Transverse colon (tissue), 4 donors: ENCODE data around the gene CHST11. TPM values are rescaled to one million over a fixed set of nuclear protein-coding genes. Genes with fewer than 3 reads are reported as not detected.

Experiments
- DNase-seq: peaks from one replicate; pipeline ENCODE4 v3.0.0-alpha.2; 2019
- H3K27ac ChIP-seq, 4 donors: fragments of 200-600 bp; sonication (generic); 2 replicates each; pipeline ENCODE4 v1.5.1; 2016 to 2018; ENCODE audit warnings: inconsistent platforms in 4 of 4
- H3K27me3 ChIP-seq: fragments of 200-600 bp; sonication (generic); 2 replicates; pipeline ENCODE4 v1.5.1; 2017; ENCODE audit warnings: inconsistent platforms
- H3K36me3 ChIP-seq, 4 donors: fragments of 200-600 bp; sonication (generic); 2 replicates each; pipeline ENCODE4 v1.5.1; 2017 to 2019; ENCODE audit warnings: inconsistent platforms in 4 of 4
- H3K4me1 ChIP-seq, 4 donors: fragments of 200-600 bp; sonication (generic); 2 replicates each; pipeline ENCODE4 v1.5.1; 2017 to 2020; ENCODE audit warnings: inconsistent platforms in 4 of 4
- H3K4me3 ChIP-seq, 4 donors: fragments of 200-600 bp; sonication (generic); 1 replicate in 1 of 4; 2 replicates in 3 of 4; pipeline versions ENCODE4 v1.5.1 to v1.6.1; 2017 to 2019; ENCODE audit warnings: inconsistent platforms in 4 of 4
- H3K9me3 ChIP-seq, 2 donors: fragments of 200-600 bp; sonication (generic); 2 replicates each; pipeline ENCODE4 v1.5.1; 2017 to 2019; ENCODE audit warnings: inconsistent platforms in 2 of 2
- EP300 ChIP-seq: sonication (generic); formaldehyde crosslinking; IDR thresholded peaks from one replicate; pipeline ENCODE4 v1.6.1; 2017; ENCODE audit warnings: antibody characterized with exemption, low read depth
- POLR2A ChIP-seq: fragments of 450-650 bp; IDR thresholded peaks from one replicate; pipeline ENCODE4 v1.6.1; 2016; ENCODE audit warnings: antibody characterized with exemption, mild to moderate bottlenecking, moderate library complexity
- POLR2AphosphoS5 ChIP-seq, 3 donors: sonication (generic); formaldehyde crosslinking; IDR thresholded peaks; one replicate each; pipeline ENCODE4 v1.6.1; 2016; ENCODE audit warnings: antibody characterized with exemption in 3 of 3
- WGBS, 2 donors: methylation state at CpG; one replicate each; pipeline ENCODE4 v1.1.5; 2018; ENCODE audit warnings: low coverage in 1 of 2; 5-methylcytosine and 5-hydroxymethylcytosine counted together
- in situ Hi-C, 4 donors: fragments of 200-750 bp; cut with MboI; loops; one replicate each; pipeline versions ENCODE4 v1.15.0 to v1.15.1; 2017; ENCODE audit warnings: low sequenced_read_pairs in 3 of 4, low pct_ligation_motif_present in 1 of 4, low pct_unique_long_range_greater_than_20kb in 1 of 4
- intact Hi-C: fragments of 100-400 bp; cut with DNase I; formaldehyde crosslinking; loops from one replicate; pipeline ENCODE4 v1.15.1; 2023; ENCODE audit warnings: low total_unique reads
- total RNA-seq, 4 donors: library from RNA; depleted of rRNA; stranded (reverse); fragments of >200 nt; gene quantifications; one replicate each; pipeline ENCODE4 v1.1.0, GENCODE V29; 2016
- TF ChIP-seq, protein P1 (sequence below), 5 experiments: fragments of 200-600 bp in 3 of 5; fragments of 450-650 bp in 2 of 5; sonication (generic) in 3 of 5; IDR thresholded peaks; 1 replicate in 2 of 5; 2 replicates in 3 of 5; pipeline ENCODE4 v1.5.1; 2016 to 2017; ENCODE audit warnings: antibody characterized with exemption in 5 of 5, inconsistent platforms in 3 of 5, mild to moderate bottlenecking in 2 of 5, moderate library complexity in 1 of 5

Gene CHST11
- total RNA-seq, 4 donors from 2014 or later, result 4.2 to 123 (median 31.5) TPM

DNA sequence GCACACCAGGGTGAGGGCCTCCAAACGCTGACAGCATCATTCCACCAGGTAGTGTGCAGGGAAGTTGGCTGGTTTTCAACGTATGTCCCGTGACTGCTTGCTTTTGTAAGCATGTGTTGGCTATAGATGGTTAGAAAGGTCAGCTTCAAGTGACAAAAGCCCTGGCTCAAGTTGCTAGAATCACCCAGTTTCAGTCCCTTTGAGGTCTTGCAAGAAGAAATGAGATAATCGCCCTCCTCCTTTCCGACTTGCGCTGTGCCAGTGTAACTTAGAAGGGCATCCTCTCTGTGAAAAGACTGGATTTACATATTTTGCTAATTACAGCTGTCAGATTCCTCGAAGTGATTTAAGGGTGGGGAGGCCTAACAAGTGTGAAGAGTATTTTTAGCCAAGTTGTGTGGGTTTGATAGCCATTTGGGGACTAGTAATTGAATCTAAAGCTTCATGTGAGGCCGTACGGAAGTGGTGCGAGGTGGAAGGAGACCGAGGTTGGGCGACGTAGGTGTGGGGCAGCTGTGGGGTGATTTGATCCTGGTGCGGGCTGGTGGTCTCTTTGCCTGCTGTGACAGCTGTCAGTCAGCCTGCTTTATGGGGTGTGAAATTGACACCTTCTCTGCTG is 94.7 kb downstream of the CHST11 start:
- intact Hi-C loops, result no loop called here
- Histone ChIP-seq H3K4me1 (peaks cover 0 to 4% (median 0%) of the 10 kb centered on the region in 4 donors), H3K4me3 (no peak overlapping the region), H3K9me3 (no peaks in the 10 kb centered on the region), H3K27ac (no peak overlapping the region), H3K27me3 (no peaks in the 10 kb centered on the region), H3K36me3 (no peaks in the 10 kb centered on the region)
- 40 to 84% methylated on average over 2 to 14 of the region's 14 CpGs for WGBS, 2 donors
- in situ Hi-C loops, result no loop called here
- TF ChIP-seq EP300 (no peak), POLR2AphosphoS5 (IDR thresholded peaks at IDR 0.05) (no peak), POLR2A (no peak)
- TF ChIP-seq, protein P1, sequence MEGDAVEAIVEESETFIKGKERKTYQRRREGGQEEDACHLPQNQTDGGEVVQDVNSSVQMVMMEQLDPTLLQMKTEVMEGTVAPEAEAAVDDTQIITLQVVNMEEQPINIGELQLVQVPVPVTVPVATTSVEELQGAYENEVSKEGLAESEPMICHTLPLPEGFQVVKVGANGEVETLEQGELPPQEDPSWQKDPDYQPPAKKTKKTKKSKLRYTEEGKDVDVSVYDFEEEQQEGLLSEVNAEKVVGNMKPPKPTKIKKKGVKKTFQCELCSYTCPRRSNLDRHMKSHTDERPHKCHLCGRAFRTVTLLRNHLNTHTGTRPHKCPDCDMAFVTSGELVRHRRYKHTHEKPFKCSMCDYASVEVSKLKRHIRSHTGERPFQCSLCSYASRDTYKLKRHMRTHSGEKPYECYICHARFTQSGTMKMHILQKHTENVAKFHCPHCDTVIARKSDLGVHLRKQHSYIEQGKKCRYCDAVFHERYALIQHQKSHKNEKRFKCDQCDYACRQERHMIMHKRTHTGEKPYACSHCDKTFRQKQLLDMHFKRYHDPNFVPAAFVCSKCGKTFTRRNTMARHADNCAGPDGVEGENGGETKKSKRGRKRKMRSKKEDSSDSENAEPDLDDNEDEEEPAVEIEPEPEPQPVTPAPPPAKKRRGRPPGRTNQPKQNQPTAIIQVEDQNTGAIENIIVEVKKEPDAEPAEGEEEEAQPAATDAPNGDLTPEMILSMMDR (IDR thresholded peaks at IDR 0.05), result no peak
- DNase-seq, result no peak

DNA sequence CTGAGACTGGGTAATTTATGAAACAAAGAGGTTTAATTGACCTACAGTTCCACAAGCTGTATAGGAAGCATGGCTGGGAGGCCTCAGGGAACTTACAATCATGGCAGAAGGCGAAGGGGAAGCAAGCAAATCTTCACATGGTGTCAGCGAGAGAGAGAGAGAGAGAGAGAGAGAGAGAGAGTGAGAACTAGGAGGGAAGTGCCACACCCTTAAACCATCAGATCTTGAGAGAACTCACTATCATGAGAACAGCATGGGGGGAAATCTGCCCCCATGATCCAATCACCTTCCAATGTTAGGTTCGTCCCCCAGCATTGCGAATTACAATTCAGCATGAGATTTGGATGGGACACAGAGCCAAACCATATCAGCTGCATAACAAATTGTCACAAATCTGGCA is 96.7 kb downstream of the CHST11 start:
- Histone ChIP-seq H3K9me3 (no peaks in the 10 kb centered on the region), H3K27ac (no peak overlapping the region), H3K27me3 (no peaks in the 10 kb centered on the region), H3K4me3 (no peak overlapping the region), H3K4me1 (peaks cover 0 to 4% (median 0%) of the 10 kb centered on the region in 4 donors), H3K36me3 (no peaks in the 10 kb centered on the region)
- no peak for TF ChIP-seq EP300
- TF ChIP-seq, protein P1 (IDR thresholded peaks at IDR 0.05), result no peak
- TF ChIP-seq POLR2AphosphoS5 (IDR thresholded peaks at IDR 0.05), result no peak
- no peak for TF ChIP-seq POLR2A
- WGBS, 2 donors, result 84 to 91% methylated on average over 4 of the region's 4 CpGs
- in situ Hi-C loops, result no loop called here
- DNase-seq, result no peak
- intact Hi-C loops, result no loop called here

DNA sequence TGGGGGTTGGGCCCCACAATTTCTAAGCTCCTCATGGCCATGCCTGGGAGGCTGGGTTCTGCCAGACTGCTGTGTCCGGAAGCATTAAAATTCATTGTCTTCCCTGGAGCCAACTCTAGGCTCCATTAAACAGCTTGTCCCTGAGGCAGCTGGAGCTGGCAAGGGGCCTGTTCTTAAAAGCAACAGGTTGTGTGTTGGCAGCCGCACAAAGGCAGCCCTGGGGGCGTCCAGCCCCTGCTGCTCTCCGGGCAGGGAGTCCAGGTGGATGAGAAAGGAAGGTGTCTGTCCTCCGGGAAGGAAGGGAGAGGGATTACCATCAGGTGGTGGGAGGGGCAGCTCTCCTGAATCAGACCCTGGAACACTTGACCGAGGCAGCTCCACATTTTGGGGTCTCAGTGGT is 98.9 kb downstream of the CHST11 start:
- H3K9me3 ChIP-seq, result no peaks in the 10 kb centered on the region
- no peak overlapping the region for H3K27ac ChIP-seq
- peaks cover 0 to 4% (median 0%) of the 10 kb centered on the region in 4 donors for H3K4me1 ChIP-seq
- 58 to 80% methylated on average over 1 to 5 of the region's 6 CpGs for WGBS, 2 donors
- no peak for DNase-seq
- H3K27me3 ChIP-seq, result no peaks in the 10 kb centered on the region
- intact Hi-C loops, result no loop called here
- H3K4me3 ChIP-seq, result no peak overlapping the region
- H3K36me3 ChIP-seq, result no peaks in the 10 kb centered on the region
- in situ Hi-C loops, result no loop called here
- TF ChIP-seq EP300, result no peak
- no peak for TF ChIP-seq POLR2A
- TF ChIP-seq POLR2AphosphoS5 (IDR thresholded peaks at IDR 0.05), result no peak
- TF ChIP-seq, protein P1 (IDR thresholded peaks at IDR 0.05), result no peak

DNA sequence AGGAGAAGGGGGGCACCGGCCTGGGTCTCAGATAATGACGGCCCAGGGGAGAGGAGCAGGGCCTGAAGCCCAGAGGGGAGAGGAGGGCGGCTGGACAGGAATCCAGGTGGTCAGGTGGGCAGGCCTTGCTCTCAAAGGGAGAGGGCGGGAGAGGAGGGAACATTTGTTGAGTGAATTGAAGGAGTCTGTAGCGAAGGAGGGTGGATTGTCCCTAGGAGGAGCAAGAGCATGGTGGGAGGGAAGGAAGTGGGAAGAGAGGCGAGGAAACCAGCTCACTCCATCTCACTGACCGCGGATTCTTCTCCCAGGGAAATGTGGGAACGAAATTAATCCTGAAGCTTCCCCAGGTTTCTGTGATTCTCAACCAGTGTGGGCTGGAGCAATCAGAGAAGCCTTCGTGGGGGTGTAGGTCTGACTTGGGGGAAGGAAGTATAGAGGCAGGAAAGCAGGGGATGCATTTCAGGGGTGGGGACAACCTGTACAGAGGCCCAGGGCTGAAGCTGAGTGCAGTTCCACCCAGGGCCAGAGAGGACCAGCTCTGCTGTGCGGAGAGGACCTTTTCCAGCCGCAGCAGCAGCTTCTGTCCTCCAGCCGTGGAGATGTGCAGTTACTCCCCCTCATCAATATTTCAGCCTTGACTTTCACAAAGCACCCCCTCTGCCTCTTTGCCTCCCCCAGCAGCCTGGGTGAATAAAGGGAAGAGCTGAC is 100.9 kb downstream of the CHST11 start:
- in situ Hi-C loops (no loop called here), intact Hi-C loops (no loop called here)
- Histone ChIP-seq H3K4me3 (no peak overlapping the region), H3K27ac (no peak overlapping the region), H3K4me1 (peaks cover 0 to 4% (median 0%) of the 10 kb centered on the region in 4 donors), H3K9me3 (no peaks in the 10 kb centered on the region), H3K36me3 (no peaks in the 10 kb centered on the region), H3K27me3 (no peaks in the 10 kb centered on the region)
- TF ChIP-seq, protein P1 (IDR thresholded peaks at IDR 0.05), result no peak
- TF ChIP-seq POLR2AphosphoS5 (IDR thresholded peaks at IDR 0.05), result no peak
- DNase-seq, result no peak
- WGBS, 2 donors, result 81 to 100% methylated on average over 3 to 13 of the region's 13 CpGs
